Measurements from ENCODE around the gene FOXK2.

- TF ChIP-seq CTCF (IDR thresholded peaks at IDR 0.05; ENCODE audit: extremely low read depth in 1 of 2, insufficient read depth in 1 of 2, low read depth in 1 of 2, low read length in 2 of 2) = no peak
- TF ChIP-seq POLR2AphosphoS5 (IDR thresholded peaks at IDR 0.05; ENCODE audit: insufficient read depth, low read depth, low read length) = no peak
- TF ChIP-seq MYC (IDR thresholded peaks at IDR 0.05; ENCODE audit: low read depth, low read length) = no peak
- TF ChIP-seq POLR2A (IDR thresholded peaks at IDR 0.05; ENCODE audit: low read depth, low read length) = no peak
- no peak for TF ChIP-seq MAX (IDR thresholded peaks at IDR 0.05; ENCODE audit: insufficient read depth, insufficient read length)
Observed at GRCh38 chr17:82640036-82640435, 120.5 kb downstream of the FOXK2 start.

All from endothelial cell of umbilical vein (primary cell).